Stimulated activated CD8-positive, alpha-beta memory T cell treated with anti-CD3 and anti-CD28 coated beads, Interleukin-15, amount 100 ng/mL, for 48 hours (primary cell): ENCODE data around the gene SMPD1.

Source experiments
- DNase-seq, 2 donors: peaks; one replicate each; pipeline ENCODE4 v3.0.0-alpha.2; 2020; ENCODE audit warnings: low read depth in 2 of 2

SMPD1 gene

GRCh38 chr11:6389905-6390717 lies at the start of gene SMPD1:
Gene SMPD1 (plus strand): TSS chr11:6390474. CDS start chr11:6390599, 125 bp downstream.
- peak; percentile 89 to 90 for DNase-seq

- DNase-seq = no peak
Measured at GRCh38 chr11:6345366-6345765, 44.9 kb upstream of the SMPD1 start.

GRCh38 chr11:6350043-6350442 lies 40.2 kb upstream of the SMPD1 start:
- DNase-seq = no peak

- DNase-seq = no peak
Measured at GRCh38 chr11:6350486-6350885, 39.8 kb upstream of the SMPD1 start.

- DNase-seq = peak; percentile 21 to 30
Measured at GRCh38 chr11:6351782-6352382, 38.4 kb upstream of the SMPD1 start.

GRCh38 chr11:6353367-6353987 lies 36.8 kb upstream of the SMPD1 start:
- peak; percentile 21 to 31 for DNase-seq

- DNase-seq = no peak
Measured at GRCh38 chr11:6354651-6355485, 35.4 kb upstream of the SMPD1 start.

- no peak for DNase-seq
Measured at GRCh38 chr11:6356503-6357055, 33.7 kb upstream of the SMPD1 start.

- peak; percentile 44 to 61 for DNase-seq
Measured at GRCh38 chr11:6357222-6357621, 33.1 kb upstream of the SMPD1 start.

- no peak for DNase-seq
Measured at GRCh38 chr11:6360183-6360582, 30.1 kb upstream of the SMPD1 start.

- no peak for DNase-seq
Measured at GRCh38 chr11:6362185-6362872, 27.9 kb upstream of the SMPD1 start.

GRCh38 chr11:6362873-6363678 lies 27.2 kb upstream of the SMPD1 start:
- DNase-seq = peak; percentile 57 to 60

GRCh38 chr11:6365659-6366058 lies 24.6 kb upstream of the SMPD1 start:
- no peak for DNase-seq

- no peak for DNase-seq
Measured at GRCh38 chr11:6371825-6372224, 18.4 kb upstream of the SMPD1 start.

- no peak for DNase-seq
Measured at GRCh38 chr11:6377902-6378639, 12.2 kb upstream of the SMPD1 start.

GRCh38 chr11:6378640-6378989 lies 11.7 kb upstream of the SMPD1 start:
- no peak for DNase-seq

- no peak for DNase-seq
Measured at GRCh38 chr11:6385046-6385777, 5.1 kb upstream of the SMPD1 start.

- DNase-seq = no peak
Measured at GRCh38 chr11:6387811-6388599, 2.3 kb upstream of the SMPD1 start.
